Right cardiac atrium (tissue), 5 donors: ENCODE data around the gene ALOX5. TPM values are rescaled to one million over a fixed set of nuclear protein-coding genes. Genes with fewer than 3 reads are reported as not detected.

Source experiments
- ATAC-seq, 2 donors: fragments of 200-7000 bp; cut with Tn5 transposase; one replicate each; pipeline versions ENCODE4 v1.8.0 to v1.9.1; 2020; ENCODE audit warnings: moderate library complexity in 2 of 2, mild to moderate bottlenecking in 1 of 2
- DNase-seq, 3 donors: peaks; one replicate each; pipeline ENCODE4 v3.0.0-alpha.2; 2020
- H3K27ac ChIP-seq: one replicate; pipeline ENCODE4 v1.5.1; 2013; ENCODE audit warnings: mild to moderate bottlenecking, low read length, control low read depth, moderate library complexity
- H3K27me3 ChIP-seq: one replicate; pipeline ENCODE4 v1.6.1; 2013; ENCODE audit not compliant: control insufficient read depth, insufficient read depth
- H3K4me1 ChIP-seq: one replicate; pipeline ENCODE4 v1.6.1; 2013; ENCODE audit warnings: low read length; ENCODE audit not compliant: control insufficient read depth, insufficient read depth
- H3K4me3 ChIP-seq: one replicate; pipeline ENCODE4 v1.5.1; 2013; ENCODE audit warnings: low read length, control low read depth
- H3K9me3 ChIP-seq: one replicate; pipeline ENCODE4 v1.6.1; 2013; ENCODE audit warnings: low read length; ENCODE audit not compliant: control insufficient read depth
- WGBS: extraction: QIAGEN DNeasy Blood & Tissue Kit; methylation state at CpG from one replicate; pipeline ENCODE4 v1.1.7; 2013; 5-methylcytosine and 5-hydroxymethylcytosine counted together
- intact Hi-C, 4 donors: fragments of 100-400 bp; cut with DNase I; formaldehyde crosslinking; loops; one replicate each; pipeline versions ENCODE4 v1.11.0 to v1.14.0; 2022 to 2023
- polyA plus RNA-seq: library from polyadenylated mRNA; stranded (reverse); fragments of 200-250 nt; gene quantifications from one replicate; pipeline ENCODE4 v1.2.3, GENCODE V29; 2013
- total RNA-seq, 4 donors: library from RNA; stranded (reverse); fragmentation: NEBNext Ultra II Directional; extraction: Animal tissue kit (Norgen Biotek cat#: 25700); gene quantifications; one replicate each; pipeline ENCODE4 v1.2.1, GENCODE V29; 2021
- donor health status: healthy with polysubstance abuse.
- donor health status: DM: no; HTN: yes; CAD: no.
- donor health status: DM: no; HTN: no; CAD: no.
- donor health status: DM: no; HTN: yes; CAD: no; lungs with severe emphysema.
- donor health status: DM: yes; HTN: yes; CAD: no.

The ALOX5 gene
- total and polyA plus RNA-seq, 5 donors = 5.6 to 13.0 (median 11.5) TPM

DNA sequence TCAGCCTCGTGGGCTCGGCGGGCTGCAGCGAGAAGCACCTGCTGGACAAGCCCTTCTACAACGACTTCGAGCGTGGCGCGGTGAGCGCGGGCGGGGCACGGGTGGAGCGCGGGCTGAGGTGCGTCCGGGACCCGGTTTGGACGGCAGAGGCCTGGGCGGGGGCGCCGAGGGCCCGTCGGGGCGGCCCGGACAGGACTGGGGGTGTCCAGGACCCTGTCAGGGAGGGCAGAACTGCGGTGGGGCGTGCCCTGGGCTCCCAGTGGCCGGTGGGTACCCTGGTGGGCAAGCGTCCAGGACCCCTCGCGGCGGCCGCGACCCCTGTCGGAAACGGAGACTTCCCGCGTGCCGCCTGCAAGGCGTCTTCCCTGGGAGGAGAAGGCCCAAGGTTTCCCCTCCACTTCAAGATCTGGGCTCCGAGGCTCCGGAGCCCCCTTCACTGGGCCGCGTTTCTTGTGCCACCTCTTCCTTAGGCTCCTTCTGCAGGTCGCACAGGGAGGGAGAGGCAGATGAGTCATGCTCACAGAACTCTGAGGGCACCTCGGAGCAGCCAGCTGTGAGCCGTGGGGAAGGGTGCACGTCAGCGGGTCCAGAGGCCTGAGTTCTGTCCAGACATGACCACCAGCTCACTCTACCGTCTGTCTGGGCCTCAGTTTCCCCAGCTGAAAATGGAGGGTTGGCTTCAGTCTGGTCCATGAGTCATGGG is 485 bp downstream of the ALOX5 start:
- intact Hi-C loops = no loop called here
- Histone ChIP-seq H3K27ac (no peak overlapping the region), H3K4me1 (peaks cover 4% of the 10 kb centered on the region), H3K9me3 (no peaks in the 10 kb centered on the region), H3K27me3 (no peaks in the 10 kb centered on the region), H3K4me3 (peak overlapping the region; percentile 41)
- peak; percentile 18 to 52 for ATAC-seq
- 9% methylated on average over 51 of the region's 51 CpGs for WGBS
- no peak for DNase-seq

DNA sequence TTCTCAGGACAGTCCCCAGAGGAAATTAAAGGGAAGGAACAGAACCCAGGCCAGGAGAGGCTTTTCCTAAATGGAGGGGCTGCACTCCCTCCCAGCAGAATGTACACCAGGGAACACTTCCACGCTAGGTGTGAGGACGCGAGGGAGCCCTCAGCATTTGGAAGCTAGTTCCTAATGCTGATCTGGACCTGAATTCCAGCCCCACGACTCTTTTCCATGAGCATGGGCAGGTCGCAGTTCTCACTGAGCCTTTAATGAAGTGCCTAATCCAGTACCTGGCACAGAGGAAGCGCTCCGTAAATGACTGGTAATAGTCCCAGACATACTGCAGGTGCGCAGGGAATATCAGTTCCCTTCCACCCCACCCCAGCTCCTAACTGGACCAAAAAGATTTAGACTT is 1.1 kb downstream of the ALOX5 start:
- Histone ChIP-seq H3K27ac (no peak overlapping the region), H3K27me3 (no peaks in the 10 kb centered on the region), H3K4me3 (no peak overlapping the region), H3K4me1 (peaks cover 4% of the 10 kb centered on the region), H3K9me3 (no peaks in the 10 kb centered on the region)
- WGBS = 76% methylated on average over 8 of the region's 8 CpGs
- no peak for DNase-seq
- intact Hi-C loops = no loop called here
- ATAC-seq = no peak

DNA sequence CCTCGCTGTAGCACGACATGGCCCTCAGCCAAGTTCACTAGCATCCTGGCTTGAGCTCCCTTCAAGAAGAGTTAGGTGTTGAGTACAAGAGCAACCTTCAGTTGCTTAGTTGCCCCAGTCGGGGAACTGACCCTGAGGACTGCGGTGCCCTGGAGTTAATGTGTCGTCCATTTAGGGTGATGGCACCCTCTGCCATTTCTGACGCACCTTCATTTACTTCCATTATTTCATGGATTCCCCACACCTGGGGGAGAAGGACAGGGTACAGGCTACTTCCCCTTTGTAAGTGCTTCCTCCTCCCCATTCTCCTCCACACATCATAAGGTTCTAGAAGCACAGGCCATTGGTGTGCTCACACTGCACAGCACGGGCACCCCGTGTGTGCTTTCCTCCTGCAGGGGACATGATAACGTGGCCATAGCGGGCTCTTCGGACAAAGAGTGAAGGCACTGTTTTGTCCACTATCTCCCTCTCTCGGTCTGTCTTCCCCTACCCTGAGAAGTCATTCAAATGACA is 1.8 kb downstream of the ALOX5 start:
- DNase-seq (no peak), ATAC-seq (no peak)
- Histone ChIP-seq H3K27me3 (no peaks in the 10 kb centered on the region), H3K4me1 (peaks cover 4% of the 10 kb centered on the region), H3K27ac (no peak overlapping the region), H3K4me3 (no peak overlapping the region), H3K9me3 (no peaks in the 10 kb centered on the region)
- WGBS = 78% methylated on average over 12 of the region's 12 CpGs
- intact Hi-C loops = no loop called here

DNA sequence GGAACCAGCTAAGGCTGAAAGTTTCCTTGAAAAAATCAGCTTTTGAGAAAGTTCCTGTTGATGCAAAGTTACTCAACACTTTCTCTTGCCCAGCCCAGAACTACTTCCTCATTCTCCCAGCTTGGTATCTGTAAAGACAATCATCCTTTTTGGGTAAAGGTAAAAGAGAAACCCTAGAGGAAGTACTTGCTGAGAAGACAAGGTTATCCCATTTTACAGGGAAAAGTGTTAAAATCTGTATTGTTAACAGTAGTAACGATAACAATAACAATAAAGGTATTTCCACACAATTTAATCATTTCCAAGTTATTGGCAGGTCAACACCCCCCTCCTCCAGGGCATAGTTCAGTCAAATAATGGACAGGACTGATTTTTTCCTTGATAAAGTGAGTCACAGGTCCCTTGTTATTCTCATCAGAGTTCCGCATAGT is 2.4 kb downstream of the ALOX5 start:
- H3K9me3 ChIP-seq = no peaks in the 10 kb centered on the region
- no peak overlapping the region for H3K27ac ChIP-seq
- H3K4me3 ChIP-seq = no peak overlapping the region
- 83% methylated on average over 2 of the region's 2 CpGs for WGBS
- intact Hi-C loops = no loop called here
- ATAC-seq (no peak), DNase-seq (no peak)
- peaks cover 4% of the 10 kb centered on the region for H3K4me1 ChIP-seq
- no peaks in the 10 kb centered on the region for H3K27me3 ChIP-seq

GRCh38 chr10:45377321-45377720 is 3.3 kb downstream of the ALOX5 start:
- 56% methylated on average over 4 of the region's 4 CpGs for WGBS
- Histone ChIP-seq H3K27me3 (no peaks in the 10 kb centered on the region), H3K9me3 (no peaks in the 10 kb centered on the region), H3K4me1 (peaks cover 4% of the 10 kb centered on the region), H3K27ac (no peak overlapping the region), H3K4me3 (no peak overlapping the region)
- ATAC-seq = no peak
- DNase-seq = no peak
- intact Hi-C loops = no loop called here

GRCh38 chr10:45377858-45378257 is 3.8 kb downstream of the ALOX5 start:
- intact Hi-C loops = no loop called here
- Histone ChIP-seq H3K27me3 (no peaks in the 10 kb centered on the region), H3K9me3 (no peaks in the 10 kb centered on the region), H3K4me3 (no peak overlapping the region), H3K27ac (no peak overlapping the region), H3K4me1 (peaks cover 4% of the 10 kb centered on the region)
- ATAC-seq (no peak), DNase-seq (no peak)
- 70% methylated on average over 5 of the region's 5 CpGs for WGBS

GRCh38 chr10:45378914-45379726 is 5.1 kb downstream of the ALOX5 start:
- ATAC-seq = no peak
- WGBS = 80% methylated on average over 12 of the region's 12 CpGs
- H3K4me1 ChIP-seq = peaks cover 4% of the 10 kb centered on the region
- DNase-seq = peak in 1 of 3 donors; percentile 45
- H3K9me3 ChIP-seq = no peaks in the 10 kb centered on the region
- H3K27me3 ChIP-seq = no peaks in the 10 kb centered on the region
- no peak overlapping the region for H3K27ac ChIP-seq
- intact Hi-C loops = no loop called here
- H3K4me3 ChIP-seq = no peak overlapping the region

DNA sequence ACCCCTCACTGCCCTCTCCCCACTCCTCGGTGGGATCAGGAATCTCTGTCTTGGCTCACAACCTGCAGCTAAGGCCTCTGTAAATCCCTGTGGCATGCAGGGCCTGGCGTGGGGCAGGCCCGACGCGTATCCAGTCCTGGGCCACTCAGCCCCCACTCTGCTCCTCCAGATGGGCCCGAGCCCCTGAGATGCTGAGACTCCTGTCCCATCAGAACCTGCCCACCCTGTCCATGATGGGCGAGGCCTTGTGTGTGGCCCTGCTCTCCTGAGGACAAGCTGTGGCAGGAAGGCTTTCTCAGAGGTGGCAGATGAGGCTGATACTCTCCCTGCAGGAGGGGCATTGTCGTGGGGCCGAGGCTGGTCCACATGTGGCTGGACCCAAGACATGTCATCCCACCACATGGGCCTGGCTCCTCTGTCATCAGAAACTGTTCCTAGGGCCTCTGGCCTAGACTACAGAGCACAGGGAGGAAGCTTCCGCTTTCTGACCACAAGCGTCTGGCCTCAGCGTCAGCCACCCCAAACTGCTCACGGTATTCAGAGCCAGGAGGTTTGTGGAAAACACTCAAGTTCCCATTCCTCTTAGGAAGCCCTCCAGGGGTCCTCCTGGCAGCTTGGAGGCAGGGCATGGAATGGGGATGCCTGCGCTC is 6.0 kb downstream of the ALOX5 start:
- 84% methylated on average over 14 of the region's 14 CpGs for WGBS
- no peaks in the 10 kb centered on the region for H3K27me3 ChIP-seq
- DNase-seq = peak; percentile 33 to 73 (median 65)
- no peak overlapping the region for H3K4me3 ChIP-seq
- peak overlapping the region; percentile 13 for H3K27ac ChIP-seq
- H3K9me3 ChIP-seq = no peaks in the 10 kb centered on the region
- peak; percentile 46 to 59 for ATAC-seq
- intact Hi-C loops = no loop called here
- H3K4me1 ChIP-seq = no peaks in the 10 kb centered on the region

DNA sequence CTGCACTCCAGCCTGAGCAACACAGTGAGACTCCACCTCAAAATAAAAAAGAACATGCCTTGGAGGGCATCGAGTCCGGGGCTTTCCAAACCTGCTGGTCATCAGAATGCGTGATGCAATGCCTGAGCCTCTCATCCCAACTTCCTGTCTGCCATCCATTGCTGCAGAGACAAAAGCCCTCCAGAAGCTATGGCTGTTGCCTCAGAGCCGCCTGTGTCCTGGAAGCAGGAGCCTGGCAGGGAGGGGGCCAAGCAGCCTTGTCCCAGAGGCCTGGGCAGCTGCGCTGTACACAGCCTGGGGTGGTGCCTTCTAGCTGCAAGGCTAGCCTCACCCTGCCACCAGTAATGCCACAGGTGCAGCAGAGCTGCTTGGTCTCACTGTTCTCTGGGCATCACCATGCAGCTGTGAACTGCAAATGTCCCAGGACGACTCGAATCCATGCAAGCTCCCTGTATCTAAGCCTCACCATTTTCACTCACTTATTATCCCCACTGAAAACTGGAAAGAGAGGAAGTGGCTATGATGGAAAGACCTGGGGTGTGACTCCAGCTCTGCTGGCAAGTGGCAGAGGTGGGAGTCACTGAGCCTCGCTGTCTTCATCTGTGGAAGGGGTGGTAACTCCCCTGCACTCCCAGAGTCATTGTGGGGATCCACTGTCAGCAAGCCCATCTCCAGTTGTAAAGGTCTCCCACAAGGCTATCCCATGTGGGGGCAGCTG is 7.0 kb downstream of the ALOX5 start:
- no peaks in the 10 kb centered on the region for H3K4me1 ChIP-seq
- H3K27me3 ChIP-seq = no peaks in the 10 kb centered on the region
- H3K4me3 ChIP-seq = no peak overlapping the region
- ATAC-seq (peak; percentile 36 to 37), DNase-seq (peak in 1 of 3 donors; percentile 66)
- H3K9me3 ChIP-seq = no peaks in the 10 kb centered on the region
- WGBS = 78% methylated on average over 8 of the region's 8 CpGs
- intact Hi-C loops = no loop called here
- H3K27ac ChIP-seq = no peak overlapping the region

DNA sequence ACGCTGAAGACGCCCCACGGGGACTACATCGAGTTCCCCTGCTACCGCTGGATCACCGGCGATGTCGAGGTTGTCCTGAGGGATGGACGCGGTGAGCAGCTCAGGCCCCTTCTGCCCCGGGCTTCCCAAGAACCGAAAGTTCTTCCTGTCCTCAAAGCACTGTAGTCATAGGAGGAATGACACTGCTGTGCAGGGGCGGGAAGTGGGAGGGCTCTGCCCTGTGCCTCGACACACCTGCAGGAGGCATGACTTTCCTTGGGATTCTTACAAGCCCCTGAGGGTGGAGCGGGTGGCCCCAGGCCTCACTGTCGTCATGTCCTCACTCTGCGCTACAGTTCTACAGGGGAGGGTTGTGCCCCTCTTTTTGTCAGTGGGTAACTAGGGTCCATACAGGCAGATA is 8.6 kb downstream of the ALOX5 start:
- no peaks in the 10 kb centered on the region for H3K27me3 ChIP-seq
- DNase-seq (peak in 1 of 3 donors; percentile 23), ATAC-seq (no peak)
- H3K9me3 ChIP-seq = no peaks in the 10 kb centered on the region
- no peak overlapping the region for H3K27ac ChIP-seq
- WGBS = 87% methylated on average over 17 of the region's 17 CpGs
- no peak overlapping the region for H3K4me3 ChIP-seq
- H3K4me1 ChIP-seq = no peaks in the 10 kb centered on the region
- intact Hi-C loops = no loop called here
